GM12873 (cell line): ENCODE measurements around the gene MYO3B.

Source experiments
- TF ChIP-seq, protein P1 (sequence below): IDR thresholded peaks from 2 replicates; pipeline ENCODE4 v1.5.1; 2012; ENCODE audit warnings: low read depth, mild to moderate bottlenecking, moderate library complexity, low read length, control low read depth; ENCODE audit not compliant: insufficient read depth; ENCODE audit errors: missing control alignments

Gene MYO3B

DNA sequence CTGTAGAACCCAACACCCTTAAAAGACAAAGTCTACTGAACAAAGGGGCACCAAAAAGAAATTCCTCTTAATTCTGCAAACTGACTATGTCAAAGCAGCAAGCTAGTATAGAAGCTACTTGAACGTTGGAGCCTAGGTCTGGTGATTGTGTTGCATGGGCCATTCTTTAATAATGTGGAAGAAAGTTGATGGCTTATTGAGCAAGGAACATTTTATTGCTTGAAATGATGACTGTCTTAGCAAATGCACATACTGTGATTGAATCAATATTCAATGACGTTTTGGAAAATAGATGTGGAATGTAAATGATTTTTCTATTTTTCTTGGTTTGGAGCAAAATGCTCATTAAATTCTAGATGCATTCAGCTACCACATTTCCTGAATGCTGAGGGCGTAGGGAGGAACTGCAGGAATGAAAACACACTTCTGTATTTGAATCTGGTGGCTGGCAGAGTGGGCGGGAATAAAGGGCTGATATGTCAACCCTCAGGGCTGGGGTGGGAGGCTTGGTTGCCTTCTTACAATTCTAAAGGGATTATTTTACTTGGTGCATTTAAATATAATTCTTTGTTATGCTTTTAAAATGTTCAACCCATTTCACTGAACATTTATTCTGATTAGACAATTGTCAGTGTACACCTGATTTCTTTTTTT is 26.5 kb downstream of the MYO3B start:
- TF ChIP-seq, protein P1, sequence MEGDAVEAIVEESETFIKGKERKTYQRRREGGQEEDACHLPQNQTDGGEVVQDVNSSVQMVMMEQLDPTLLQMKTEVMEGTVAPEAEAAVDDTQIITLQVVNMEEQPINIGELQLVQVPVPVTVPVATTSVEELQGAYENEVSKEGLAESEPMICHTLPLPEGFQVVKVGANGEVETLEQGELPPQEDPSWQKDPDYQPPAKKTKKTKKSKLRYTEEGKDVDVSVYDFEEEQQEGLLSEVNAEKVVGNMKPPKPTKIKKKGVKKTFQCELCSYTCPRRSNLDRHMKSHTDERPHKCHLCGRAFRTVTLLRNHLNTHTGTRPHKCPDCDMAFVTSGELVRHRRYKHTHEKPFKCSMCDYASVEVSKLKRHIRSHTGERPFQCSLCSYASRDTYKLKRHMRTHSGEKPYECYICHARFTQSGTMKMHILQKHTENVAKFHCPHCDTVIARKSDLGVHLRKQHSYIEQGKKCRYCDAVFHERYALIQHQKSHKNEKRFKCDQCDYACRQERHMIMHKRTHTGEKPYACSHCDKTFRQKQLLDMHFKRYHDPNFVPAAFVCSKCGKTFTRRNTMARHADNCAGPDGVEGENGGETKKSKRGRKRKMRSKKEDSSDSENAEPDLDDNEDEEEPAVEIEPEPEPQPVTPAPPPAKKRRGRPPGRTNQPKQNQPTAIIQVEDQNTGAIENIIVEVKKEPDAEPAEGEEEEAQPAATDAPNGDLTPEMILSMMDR = no peak

GRCh38 chr2:170206246-170206645 is 28.3 kb downstream of the MYO3B start:
- TF ChIP-seq, protein P1 = no peak

DNA sequence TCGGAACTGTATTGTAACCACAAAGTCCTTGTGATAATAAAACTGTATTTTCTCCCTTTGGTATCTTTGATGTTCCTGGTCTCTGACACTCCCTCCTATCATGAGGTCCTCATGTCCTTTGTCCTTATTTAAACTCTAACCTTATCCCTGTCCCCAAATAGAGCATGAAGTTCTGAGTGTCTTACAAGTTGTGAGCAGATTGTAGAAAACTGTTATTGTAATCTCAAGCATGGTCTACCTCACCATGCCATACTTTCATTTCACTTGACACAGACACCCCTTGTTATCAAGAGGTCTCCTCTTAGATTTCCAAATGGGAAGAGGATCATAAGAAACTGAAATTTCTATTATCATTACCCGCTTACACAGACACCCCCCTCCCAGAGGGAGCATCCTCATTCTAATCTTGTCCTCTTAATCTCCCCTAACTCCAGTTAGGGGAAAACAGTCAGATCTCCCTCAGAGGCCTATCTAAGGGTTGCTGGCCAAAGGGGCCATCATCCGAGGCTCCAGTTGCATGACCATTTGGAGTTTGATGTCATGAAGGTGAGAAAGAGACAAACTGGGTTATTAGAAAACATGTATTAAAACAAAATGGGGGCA is 29.0 kb downstream of the MYO3B start:
- TF ChIP-seq, protein P1 = no peak

- TF ChIP-seq, protein P1 = no peak
Measured at GRCh38 chr2:170207901-170208300, 30.0 kb downstream of the MYO3B start.

GRCh38 chr2:170208967-170209366 is 31.0 kb downstream of the MYO3B start:
- TF ChIP-seq, protein P1 = no peak

GRCh38 chr2:170212625-170213280 is 34.8 kb downstream of the MYO3B start:
- TF ChIP-seq, protein P1 = no peak

DNA sequence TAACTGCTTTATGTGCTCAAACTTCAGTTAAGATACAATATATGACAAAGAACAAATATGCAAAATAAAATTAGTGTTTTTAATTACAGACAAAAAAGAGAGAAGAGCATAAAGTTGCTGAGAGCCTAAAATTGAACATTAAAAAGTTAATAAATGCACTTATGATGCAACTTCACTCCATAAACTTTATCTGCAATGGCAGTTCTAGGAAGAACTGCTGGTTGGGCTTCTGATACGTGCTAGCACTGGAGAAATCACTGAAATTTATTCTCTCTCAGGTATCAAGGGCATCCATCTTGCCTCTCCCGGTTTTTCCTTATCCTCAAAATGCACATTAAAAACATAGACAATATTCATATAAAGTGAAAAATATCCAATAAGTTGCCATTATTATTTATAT is 35.7 kb downstream of the MYO3B start:
- TF ChIP-seq, protein P1 = no peak
